ENCODE measurements around the gene ZNF740. TPM values are rescaled to one million over a fixed set of nuclear protein-coding genes. Genes with fewer than 3 reads are reported as not detected.

Gene ZNF740
- total RNA-seq, 1 experiment from 2014 or later: 65.8 TPM

DNA sequence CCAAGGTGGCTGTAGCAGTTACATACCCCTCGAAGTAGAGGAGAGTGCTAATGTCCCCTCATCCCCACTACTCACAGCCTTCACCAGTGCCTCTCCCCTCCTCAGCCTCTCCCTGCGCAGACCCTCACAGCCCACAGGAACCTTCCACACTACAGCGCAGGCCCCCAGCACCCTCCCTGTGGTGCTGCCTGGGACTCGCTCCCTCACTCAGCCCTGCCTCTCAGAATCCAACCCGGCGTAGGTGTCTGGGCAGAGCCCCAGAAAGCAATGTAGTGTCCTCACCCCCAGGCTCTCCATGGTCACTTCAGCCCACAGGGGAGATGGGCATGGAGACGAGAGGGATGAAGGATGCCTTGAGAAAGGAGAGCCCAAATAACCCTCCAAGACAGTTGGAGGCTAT is 10.9 kb upstream of the ZNF740 start:
- CTCF ChIA-PET: no interaction called here
- peaks cover 9% of the 10 kb centered on the region for H3K4me1 ChIP-seq (replicated peaks; ENCODE audit: insufficient read depth)
- POLR2A ChIA-PET (ENCODE audit: unreplicated experiment): no interaction called here
- intact Hi-C loops (cut with micrococcal nuclease; ENCODE audit: unreplicated experiment): loop anchor here (10.0 kb wide), 1 partner anchor 105 kb away; no protein-coding TSS in a partner anchor
- TF ChIP-seq EZH2 (IDR thresholded peaks at IDR 0.05; ENCODE audit: low read depth): no peak
- TF ChIP-seq, protein P1, sequence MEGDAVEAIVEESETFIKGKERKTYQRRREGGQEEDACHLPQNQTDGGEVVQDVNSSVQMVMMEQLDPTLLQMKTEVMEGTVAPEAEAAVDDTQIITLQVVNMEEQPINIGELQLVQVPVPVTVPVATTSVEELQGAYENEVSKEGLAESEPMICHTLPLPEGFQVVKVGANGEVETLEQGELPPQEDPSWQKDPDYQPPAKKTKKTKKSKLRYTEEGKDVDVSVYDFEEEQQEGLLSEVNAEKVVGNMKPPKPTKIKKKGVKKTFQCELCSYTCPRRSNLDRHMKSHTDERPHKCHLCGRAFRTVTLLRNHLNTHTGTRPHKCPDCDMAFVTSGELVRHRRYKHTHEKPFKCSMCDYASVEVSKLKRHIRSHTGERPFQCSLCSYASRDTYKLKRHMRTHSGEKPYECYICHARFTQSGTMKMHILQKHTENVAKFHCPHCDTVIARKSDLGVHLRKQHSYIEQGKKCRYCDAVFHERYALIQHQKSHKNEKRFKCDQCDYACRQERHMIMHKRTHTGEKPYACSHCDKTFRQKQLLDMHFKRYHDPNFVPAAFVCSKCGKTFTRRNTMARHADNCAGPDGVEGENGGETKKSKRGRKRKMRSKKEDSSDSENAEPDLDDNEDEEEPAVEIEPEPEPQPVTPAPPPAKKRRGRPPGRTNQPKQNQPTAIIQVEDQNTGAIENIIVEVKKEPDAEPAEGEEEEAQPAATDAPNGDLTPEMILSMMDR (conservative IDR thresholded peaks at IDR 0.05): no peak
- H4K20me1 ChIP-seq (ENCODE audit: insufficient read depth): no peaks in the 10 kb centered on the region
- no peak overlapping the region for H2AFZ ChIP-seq
- H3K9me2 ChIP-seq (ENCODE audit: insufficient read depth): no peaks in the 10 kb centered on the region; the same call in 1 of the 2 replicates
- H3F3A ChIP-seq (ENCODE audit: insufficient read depth, low read depth): 0 out of 2 replicates have a peak, but pooled peaks cover under 1% of the 10 kb centered on the region
- H3K27ac ChIP-seq: no peak overlapping the region
- no peak overlapping the region for H3K4me2 ChIP-seq
- H3K27me3 ChIP-seq (ENCODE audit: insufficient read depth, low read depth): no peaks in the 10 kb centered on the region
- no peak overlapping the region for H3K4me3 ChIP-seq
- H3K36me3 ChIP-seq (ENCODE audit: low read depth): no peaks in the 10 kb centered on the region
- no peak for DNase-seq
- no TSS peak for BruUV-seq (replicated peaks)
- H3K79me2 ChIP-seq (ENCODE audit: low read depth): no peaks in the 10 kb centered on the region
- no peaks in the 10 kb centered on the region for H3K9me3 ChIP-seq (ENCODE audit: insufficient read depth, low read depth)

DNA sequence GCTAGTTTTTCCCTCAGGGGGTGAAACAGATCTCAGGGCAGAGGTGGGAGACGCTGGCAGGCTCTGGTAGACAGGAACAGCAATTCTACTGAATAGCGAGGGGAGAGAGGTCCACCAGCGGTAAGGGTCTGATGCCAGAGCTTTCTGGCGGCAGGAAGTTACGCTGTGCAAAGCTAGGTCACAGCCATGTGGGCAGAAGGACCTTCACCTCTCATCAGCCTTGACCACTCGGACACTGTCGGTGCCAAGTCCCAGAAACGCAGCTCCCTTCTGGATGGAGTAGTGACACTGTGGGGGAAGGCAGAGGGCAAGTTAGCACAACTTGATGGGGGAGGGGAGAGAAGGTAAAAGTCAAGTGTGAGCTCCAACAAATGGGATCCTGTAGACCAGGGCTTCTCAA is 10.3 kb upstream of the ZNF740 start:
- TF ChIP-seq, protein P1 (conservative IDR thresholded peaks at IDR 0.05): no peak
- no peak for TF ChIP-seq EZH2 (IDR thresholded peaks at IDR 0.05; ENCODE audit: low read depth)
- Histone ChIP-seq H3F3A (ENCODE audit: insufficient read depth, low read depth) (peaks cover 7% of the 10 kb centered on the region; the same call in 1 of the 2 replicates), H3K9me3 (ENCODE audit: insufficient read depth, low read depth) (no peaks in the 10 kb centered on the region), H2AFZ (no peak overlapping the region), H3K79me2 (ENCODE audit: low read depth) (no peaks in the 10 kb centered on the region), H3K27me3 (ENCODE audit: insufficient read depth, low read depth) (no peaks in the 10 kb centered on the region), H4K20me1 (ENCODE audit: insufficient read depth) (no peaks in the 10 kb centered on the region), H3K9me2 (ENCODE audit: insufficient read depth) (no peaks in the 10 kb centered on the region), H3K4me3 (no peak overlapping the region), H3K27ac (no peak overlapping the region), H3K4me2 (no peak overlapping the region), H3K4me1 (replicated peaks; ENCODE audit: insufficient read depth) (peaks cover 15% of the 10 kb centered on the region), H3K36me3 (ENCODE audit: low read depth) (no peaks in the 10 kb centered on the region)
- BruUV-seq (replicated peaks): no TSS peak
- CTCF ChIA-PET: no interaction called here
- POLR2A ChIA-PET (ENCODE audit: unreplicated experiment): no interaction called here
- intact Hi-C loops (cut with micrococcal nuclease; ENCODE audit: unreplicated experiment): loop anchor here (10.0 kb wide), 1 partner anchor 105 kb away; no protein-coding TSS in a partner anchor
- DNase-seq: no peak

DNA sequence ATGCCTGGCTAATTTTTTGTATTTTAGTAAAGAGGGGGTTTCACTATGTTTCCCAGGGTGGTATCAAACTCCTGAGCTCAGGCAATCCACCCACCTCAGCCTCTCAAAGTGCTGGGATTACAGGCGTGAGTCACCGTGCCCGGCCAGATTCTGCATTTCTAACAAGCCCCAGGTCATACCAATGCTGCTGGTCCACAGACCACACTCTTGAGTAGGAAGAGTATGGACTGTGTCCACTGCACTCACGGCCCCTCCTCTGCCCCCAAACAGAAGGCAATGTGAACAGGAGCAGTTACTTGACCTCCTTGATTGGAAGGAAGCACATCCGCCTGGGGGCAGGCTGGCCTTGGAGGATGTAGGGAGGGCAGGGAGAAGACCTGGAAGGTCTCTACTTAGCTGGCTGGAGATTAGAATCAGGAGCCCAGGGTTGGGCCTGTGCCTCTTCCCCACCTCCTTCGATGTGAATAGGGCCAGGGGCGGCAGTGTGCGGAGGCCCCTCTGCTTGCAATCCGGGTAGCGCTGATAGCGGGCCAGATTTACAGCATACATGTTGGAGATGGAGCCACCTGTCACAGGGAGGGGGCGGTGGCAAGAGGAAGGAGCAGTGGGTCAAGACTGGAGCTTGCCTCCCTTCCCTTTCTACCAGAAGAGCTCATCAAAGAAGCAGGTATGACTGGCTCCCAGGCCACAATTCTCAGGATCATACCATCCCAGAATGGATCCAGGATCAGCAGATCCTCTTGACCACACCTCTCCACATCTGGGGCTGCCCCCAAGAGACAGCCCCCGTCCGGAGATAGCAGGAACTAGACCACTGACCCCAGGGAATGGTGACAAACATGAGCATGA is 9.4 kb upstream of the ZNF740 start:
- no peak overlapping the region for H3K27ac ChIP-seq
- H3K36me3 ChIP-seq (ENCODE audit: low read depth): no peaks in the 10 kb centered on the region
- DNase-seq: no peak
- H3K4me1 ChIP-seq (replicated peaks; ENCODE audit: insufficient read depth): peaks cover 21% of the 10 kb centered on the region
- ChIA-PET CTCF (no interaction called here), POLR2A (ENCODE audit: unreplicated experiment) (no interaction called here)
- no peak overlapping the region for H3K4me2 ChIP-seq
- H3K27me3 ChIP-seq (ENCODE audit: insufficient read depth, low read depth): no peaks in the 10 kb centered on the region
- H3F3A ChIP-seq (ENCODE audit: insufficient read depth, low read depth): peaks cover 15% of the 10 kb centered on the region; the same call in 1 of the 2 replicates
- no peaks in the 10 kb centered on the region for H3K9me2 ChIP-seq (ENCODE audit: insufficient read depth)
- H3K79me2 ChIP-seq (ENCODE audit: low read depth): no peaks in the 10 kb centered on the region
- no peak overlapping the region for H3K4me3 ChIP-seq
- no peak overlapping the region for H2AFZ ChIP-seq
- no TSS peak for BruUV-seq (replicated peaks)
- H3K9me3 ChIP-seq (ENCODE audit: insufficient read depth, low read depth): no peaks in the 10 kb centered on the region
- no peaks in the 10 kb centered on the region for H4K20me1 ChIP-seq (ENCODE audit: insufficient read depth)
- TF ChIP-seq, protein P1 (conservative IDR thresholded peaks at IDR 0.05): no peak
- no peak for TF ChIP-seq EZH2 (IDR thresholded peaks at IDR 0.05; ENCODE audit: low read depth)
- intact Hi-C loops (cut with micrococcal nuclease; ENCODE audit: unreplicated experiment): loop anchor here (10.0 kb wide), 1 partner anchor 106 kb away; no protein-coding TSS in a partner anchor

All from PC-9 (cell line).